Kidney epithelial cell (primary cell): ENCODE results near the gene SHISA4. TPM values are rescaled to one million over a fixed set of nuclear protein-coding genes. Genes with fewer than 3 reads are reported as not detected.
A peak's percentile ranks its signal among the peaks of the same experiment; 100 is the strongest.

Source experiments
- DNase-seq: peaks from one replicate; pipeline ENCODE4 v3.0.0-alpha.2; 2010; ENCODE audit warnings: low read depth
- H3K27me3 ChIP-seq: 2 replicates; pipeline ENCODE4 v1.6.0; 2011; ENCODE audit warnings: low read length; ENCODE audit not compliant: control insufficient read depth, insufficient read depth
- H3K36me3 ChIP-seq: 2 replicates; pipeline ENCODE4 v1.5.1; 2011; ENCODE audit warnings: low read length; ENCODE audit not compliant: control insufficient read depth, insufficient read depth
- H3K4me3 ChIP-seq: 2 replicates; pipeline ENCODE4 v1.5.1; 2011; ENCODE audit warnings: low read depth, mild to moderate bottlenecking, control low read depth, low read length
- total RNA-seq: library from RNA; depleted of rRNA; stranded (reverse); fragments of >200 nt; gene quantifications from 2 replicates; pipeline ENCODE4 v1.2.3, GENCODE V29; 2015
- TF ChIP-seq, protein P1 (sequence below): IDR thresholded peaks from 2 replicates; pipeline ENCODE4 v1.5.1; 2011; ENCODE audit warnings: mild to moderate bottlenecking, moderate library complexity, low read length, control low read depth, inconsistent platforms; ENCODE audit not compliant: insufficient read depth, poor library complexity, severe bottlenecking

SHISA4 gene
- total RNA-seq, 1 donor from 2014 or later: 22.6 TPM

DNA sequence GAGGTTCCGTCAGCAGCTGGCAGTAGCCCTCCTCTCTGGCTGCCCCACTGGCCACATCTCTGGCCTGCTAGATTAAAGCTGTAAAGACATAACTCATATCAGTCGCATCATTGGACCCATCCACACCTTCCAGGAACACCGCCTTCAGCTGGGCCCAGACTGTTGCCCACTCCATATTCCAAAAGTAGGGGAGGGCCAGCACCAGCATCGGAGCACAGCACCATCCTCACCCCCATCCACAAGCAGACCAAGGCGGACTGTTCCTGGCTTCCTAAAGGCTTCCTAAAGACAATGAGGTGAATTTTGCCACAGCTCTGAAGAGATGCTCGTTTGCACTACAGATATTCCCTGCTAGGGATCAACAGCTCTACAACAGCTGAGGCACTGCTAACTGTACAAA is 3.5 kb downstream of the SHISA4 start:
- H3K36me3 ChIP-seq: no peaks in the 10 kb centered on the region
- no peak for DNase-seq
- TF ChIP-seq, protein P1, sequence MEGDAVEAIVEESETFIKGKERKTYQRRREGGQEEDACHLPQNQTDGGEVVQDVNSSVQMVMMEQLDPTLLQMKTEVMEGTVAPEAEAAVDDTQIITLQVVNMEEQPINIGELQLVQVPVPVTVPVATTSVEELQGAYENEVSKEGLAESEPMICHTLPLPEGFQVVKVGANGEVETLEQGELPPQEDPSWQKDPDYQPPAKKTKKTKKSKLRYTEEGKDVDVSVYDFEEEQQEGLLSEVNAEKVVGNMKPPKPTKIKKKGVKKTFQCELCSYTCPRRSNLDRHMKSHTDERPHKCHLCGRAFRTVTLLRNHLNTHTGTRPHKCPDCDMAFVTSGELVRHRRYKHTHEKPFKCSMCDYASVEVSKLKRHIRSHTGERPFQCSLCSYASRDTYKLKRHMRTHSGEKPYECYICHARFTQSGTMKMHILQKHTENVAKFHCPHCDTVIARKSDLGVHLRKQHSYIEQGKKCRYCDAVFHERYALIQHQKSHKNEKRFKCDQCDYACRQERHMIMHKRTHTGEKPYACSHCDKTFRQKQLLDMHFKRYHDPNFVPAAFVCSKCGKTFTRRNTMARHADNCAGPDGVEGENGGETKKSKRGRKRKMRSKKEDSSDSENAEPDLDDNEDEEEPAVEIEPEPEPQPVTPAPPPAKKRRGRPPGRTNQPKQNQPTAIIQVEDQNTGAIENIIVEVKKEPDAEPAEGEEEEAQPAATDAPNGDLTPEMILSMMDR: no peak
- H3K27me3 ChIP-seq: no peaks in the 10 kb centered on the region
- no peak overlapping the region for H3K4me3 ChIP-seq

DNA sequence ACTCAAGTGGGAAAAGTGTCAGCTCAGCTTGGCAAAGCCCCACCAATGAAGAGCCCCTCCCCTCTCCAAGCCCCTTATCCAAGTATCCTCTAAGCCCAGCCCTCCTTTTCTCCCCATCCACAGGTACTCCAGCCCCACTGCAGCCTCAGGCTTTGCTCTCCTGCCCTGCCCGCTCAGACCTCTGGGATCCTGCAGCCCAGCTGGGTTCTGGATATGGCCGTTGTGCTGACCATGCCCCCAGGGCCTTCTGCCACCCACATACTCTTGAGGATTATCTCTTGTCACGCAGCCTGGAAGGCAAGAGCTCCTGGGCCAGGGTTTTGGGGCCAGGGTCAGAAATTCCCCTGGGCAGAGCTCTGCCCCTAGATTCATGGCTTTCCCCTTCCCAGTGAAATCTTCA is 4.7 kb downstream of the SHISA4 start:
- no peak for DNase-seq
- H3K27me3 ChIP-seq: no peaks in the 10 kb centered on the region
- no peaks in the 10 kb centered on the region for H3K36me3 ChIP-seq
- no peak overlapping the region for H3K4me3 ChIP-seq
- TF ChIP-seq, protein P1: no peak

DNA sequence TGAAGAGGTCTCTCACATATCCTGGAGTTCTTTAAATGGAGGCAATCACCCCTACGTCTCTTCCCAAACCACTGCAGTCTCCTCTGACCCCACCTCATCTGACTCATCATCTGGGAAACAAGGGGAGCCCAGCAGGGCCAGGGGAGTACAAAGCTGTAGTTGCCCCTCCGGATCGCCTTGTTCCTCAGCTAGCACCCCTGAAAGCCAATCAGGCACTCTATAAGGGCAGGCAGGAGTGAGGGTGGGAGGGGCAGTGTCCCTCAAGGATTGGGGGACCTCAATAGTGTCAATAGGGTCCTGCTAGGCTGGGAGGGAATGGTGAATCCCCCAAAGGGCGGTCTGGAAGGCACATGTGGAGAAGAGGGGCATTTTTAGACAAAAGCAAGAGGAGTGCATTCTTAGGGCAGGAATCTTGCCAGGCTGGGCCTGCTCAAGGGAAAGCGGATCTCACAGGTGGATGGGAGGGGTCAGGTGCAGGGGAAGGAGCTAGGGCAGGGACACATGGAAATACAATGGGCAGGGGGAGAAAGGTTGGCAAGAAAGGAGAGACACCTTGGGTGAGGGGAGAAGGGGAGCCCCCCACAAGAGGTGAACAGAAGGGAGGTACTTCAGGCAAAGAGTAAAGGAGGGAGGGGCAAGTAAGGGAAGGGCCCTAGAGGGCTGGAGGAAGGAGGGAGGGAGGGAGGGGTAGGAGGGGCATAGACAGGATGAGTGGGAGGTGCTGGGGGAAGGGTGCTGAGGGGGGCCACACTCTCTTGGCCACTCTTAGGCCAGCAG is 5.8 kb downstream of the SHISA4 start:
- DNase-seq: no peak
- TF ChIP-seq, protein P1: no peak
- no peak overlapping the region for H3K4me3 ChIP-seq
- no peaks in the 10 kb centered on the region for H3K36me3 ChIP-seq
- H3K27me3 ChIP-seq: no peaks in the 10 kb centered on the region

DNA sequence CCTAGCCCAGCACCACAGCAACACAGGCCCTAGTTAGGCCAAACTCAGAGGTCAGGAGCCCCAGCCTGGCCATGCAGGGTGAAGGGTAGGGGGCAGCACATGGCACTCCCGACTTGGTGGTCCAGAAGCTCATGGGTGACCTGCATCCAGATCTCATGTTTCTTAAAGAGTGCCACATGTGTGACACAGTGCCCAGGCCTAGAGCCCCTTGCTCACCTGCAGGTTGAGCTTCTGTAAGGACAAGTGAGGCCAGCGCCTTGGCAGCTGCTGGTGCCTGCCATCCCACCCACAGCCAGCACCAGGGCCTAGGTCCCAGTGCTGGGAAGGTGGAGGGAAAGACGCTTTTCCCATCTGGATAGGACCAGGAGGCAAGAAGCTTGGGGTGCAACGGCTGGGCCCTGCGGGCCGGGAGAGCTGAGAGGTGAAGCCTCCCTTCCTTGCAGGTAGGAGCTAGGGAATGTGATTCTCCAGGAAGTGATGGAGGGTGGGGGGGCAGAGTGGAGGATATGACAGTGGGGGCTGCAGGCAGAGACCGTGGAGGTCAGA is 6.5 kb downstream of the SHISA4 start:
- no peak overlapping the region for H3K4me3 ChIP-seq
- TF ChIP-seq, protein P1: no peak
- H3K36me3 ChIP-seq: no peaks in the 10 kb centered on the region
- H3K27me3 ChIP-seq: no peaks in the 10 kb centered on the region
- DNase-seq: no peak

DNA sequence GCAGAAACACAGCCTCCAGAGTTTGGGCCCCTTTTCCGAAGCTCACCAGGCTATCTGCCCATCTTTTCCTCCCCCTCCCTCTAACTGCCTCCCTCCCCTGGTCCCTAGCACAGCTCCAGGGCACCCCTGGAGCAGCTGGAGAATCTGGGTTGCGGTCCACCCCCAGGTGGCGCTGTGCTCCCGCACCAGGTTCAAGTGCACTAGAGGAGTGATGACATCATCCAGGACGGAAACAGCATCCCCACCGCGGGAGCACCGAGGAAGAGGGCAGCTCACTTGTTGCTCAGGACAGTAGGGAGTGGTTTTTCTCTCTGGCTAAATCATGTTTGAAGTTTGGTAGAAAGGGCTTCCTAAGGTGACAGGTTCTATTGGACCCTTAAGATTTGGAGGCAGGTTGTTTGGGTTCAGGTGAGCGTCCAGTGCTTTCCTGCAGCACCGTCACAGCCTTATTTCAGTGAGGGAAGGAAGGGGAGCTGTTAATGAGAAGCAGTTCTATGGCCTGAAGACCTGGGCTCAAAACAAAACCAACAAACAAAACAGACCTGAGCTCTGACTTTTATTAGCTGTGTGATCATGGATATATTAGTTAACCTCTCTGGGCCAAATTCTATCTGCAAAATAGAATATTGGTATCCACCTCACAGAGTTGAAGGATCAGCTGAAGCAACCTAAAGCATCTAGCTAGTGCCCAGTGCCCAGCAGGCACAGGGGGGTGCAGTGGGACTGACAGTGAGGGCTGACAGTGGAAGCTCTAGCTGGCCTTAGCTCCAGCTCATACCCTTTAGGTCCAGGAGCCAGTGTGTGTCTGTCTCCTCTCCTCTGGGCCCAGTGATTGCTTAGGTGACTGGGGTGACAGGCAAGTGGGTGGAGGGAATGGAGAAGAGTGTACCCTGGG is 7.5 kb downstream of the SHISA4 start:
- peak; percentile 73 for DNase-seq
- Histone ChIP-seq H3K36me3 (no peaks in the 10 kb centered on the region), H3K4me3 (no peak overlapping the region), H3K27me3 (no peaks in the 10 kb centered on the region)
- TF ChIP-seq, protein P1: peak; percentile 97
